Ureter (tissue), 1 donor: ENCODE data around the gene ACOX2. TPM values are rescaled to one million over a fixed set of nuclear protein-coding genes. Genes with fewer than 3 reads are reported as not detected.
A peak's percentile ranks its signal among the peaks of the same experiment; 100 is the strongest.

Source experiments
- DNase-seq: peaks from one replicate; pipeline ENCODE4 v3.0.0-alpha.2; 2020; ENCODE audit warnings: low spot score
- total RNA-seq: library from RNA; stranded (reverse); gene quantifications from one replicate; pipeline ENCODE4 v1.2.4, GENCODE V29; 2023
- donor health status: DM: yes; HTN: yes; CAD: no.

Gene ACOX2
- 12.8 TPM for total RNA-seq

DNA sequence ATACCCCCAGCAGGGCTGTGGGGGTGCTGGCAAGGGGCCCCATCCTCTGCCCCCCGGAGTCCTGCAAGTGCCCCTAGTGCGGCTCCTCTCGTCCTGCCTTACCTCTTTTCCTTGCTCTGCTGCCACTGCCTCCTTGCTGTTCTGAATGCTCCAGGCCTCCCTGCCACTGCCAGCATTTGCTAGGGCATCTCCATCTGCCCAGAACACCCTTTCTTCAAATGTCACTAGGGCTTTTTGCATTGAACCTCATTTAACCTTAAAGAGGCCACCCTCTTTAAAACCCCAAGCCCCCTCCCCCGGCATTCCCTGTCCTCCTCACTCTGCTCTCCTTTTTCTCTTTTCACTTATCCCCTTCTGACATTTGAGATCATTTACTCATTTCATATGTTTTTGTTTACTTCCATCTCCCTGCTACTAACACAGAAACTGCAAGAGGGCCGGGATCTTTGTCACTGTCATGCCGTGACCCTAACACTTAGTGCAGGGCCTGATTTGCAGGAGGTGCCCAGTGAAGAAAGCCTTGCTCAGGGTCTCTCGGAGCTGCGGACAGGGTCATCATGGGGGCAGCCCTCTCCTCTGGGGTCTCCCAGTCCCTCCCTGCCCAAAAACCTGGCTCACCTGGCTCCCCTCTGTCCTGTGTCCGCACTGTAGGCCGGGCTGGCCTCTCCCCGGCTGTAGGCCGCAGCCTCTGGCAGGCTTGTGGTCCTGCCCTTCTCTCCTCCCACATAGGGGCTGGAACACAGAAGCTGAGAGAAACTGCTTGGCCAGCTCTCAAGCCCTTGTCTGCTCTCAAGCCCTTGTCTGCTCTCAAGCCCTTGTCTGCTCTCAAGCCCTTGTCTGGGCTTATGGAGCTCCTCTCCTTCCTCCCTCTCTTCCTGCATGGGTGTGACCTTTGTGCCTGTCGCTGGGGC lies at the start of gene ACOX2:
ACOX2 (minus strand) TSS at position 690 of the 911 bp plus-strand sequence. CDS start 2,084 bp downstream, outside the sequence.
- peak; percentile 67 for DNase-seq

DNA sequence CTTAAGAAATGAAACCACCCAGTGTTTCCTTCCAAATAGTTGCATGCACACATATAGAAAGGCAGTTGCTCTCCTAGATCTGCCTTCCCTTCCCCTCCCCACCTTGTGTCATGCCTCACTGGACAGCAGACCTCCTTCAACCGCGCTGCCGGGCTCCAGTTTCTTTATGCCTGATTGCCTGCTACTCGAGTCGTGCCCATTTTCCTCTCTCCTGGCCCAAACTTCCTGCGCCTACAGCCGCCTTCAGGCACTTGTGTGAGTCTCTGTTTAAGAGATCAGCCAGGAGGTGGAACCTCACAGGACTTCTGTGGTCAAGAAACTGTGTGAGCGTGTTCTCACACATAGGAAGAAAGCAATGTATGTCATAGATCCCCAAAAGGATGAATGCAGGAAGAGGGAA lies 49.0 kb upstream of the ACOX2 start:
- no peak for DNase-seq

GRCh38 chr3:58585005-58585786 lies 48.2 kb upstream of the ACOX2 start:
- peak; percentile 91 for DNase-seq

- DNase-seq, result no peak
Measured at GRCh38 chr3:58584690-58585004, 47.7 kb upstream of the ACOX2 start.

- no peak for DNase-seq
Measured at GRCh38 chr3:58581328-58582091, 44.5 kb upstream of the ACOX2 start.

DNA sequence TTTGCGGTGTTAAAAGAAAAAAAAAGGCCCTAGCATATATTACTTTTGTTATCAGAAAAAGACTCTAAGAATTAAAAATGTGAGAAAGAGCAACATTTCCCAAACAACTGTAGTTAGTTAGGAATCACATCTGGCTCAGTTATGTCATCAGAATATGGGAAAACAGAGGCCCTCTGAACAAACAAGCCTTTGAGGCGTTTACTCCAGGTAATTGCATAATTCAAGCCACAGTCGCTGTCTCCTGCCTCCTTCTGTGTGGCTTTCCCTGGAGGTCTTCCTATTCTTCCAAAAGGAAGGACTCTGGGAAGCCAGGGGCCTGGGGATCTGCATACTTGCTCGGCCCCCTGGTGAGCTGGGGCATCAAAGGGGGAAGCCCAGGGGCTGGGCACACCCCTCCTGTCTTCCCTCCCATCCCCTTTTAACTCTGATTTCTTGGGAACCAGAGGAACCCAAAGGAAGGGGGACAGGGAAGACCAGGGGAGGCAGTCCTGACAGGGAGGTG lies 43.9 kb upstream of the ACOX2 start:
- DNase-seq, result no peak

DNA sequence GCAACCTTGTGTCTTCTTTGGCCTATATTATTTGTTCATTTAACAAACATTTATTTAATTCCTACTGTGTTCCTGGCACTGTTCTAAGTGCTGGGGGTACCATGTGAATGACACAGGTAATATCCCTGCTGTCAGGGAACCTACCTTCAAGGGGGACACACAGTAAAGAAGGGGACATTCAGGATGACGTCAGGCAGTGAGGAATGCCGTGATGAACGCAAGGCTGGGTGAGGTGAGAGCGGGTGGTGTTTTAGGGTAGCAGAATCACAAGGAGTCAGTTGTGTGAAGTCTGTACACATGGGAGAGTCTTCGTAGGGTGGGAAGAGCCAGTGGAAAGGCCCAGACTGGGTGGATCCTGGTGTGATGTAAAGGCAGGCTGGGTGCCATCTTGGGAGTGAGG lies 41.9 kb upstream of the ACOX2 start:
- no peak for DNase-seq

GRCh38 chr3:58577269-58577821 lies 40.4 kb upstream of the ACOX2 start, which contains the start of gene FAM107A:
FAM107A (minus strand) TSS chr3:58577391; CDS start chr3:58569860, 7,531 bp downstream.
- DNase-seq, result peak; percentile 71

GRCh38 chr3:58576716-58577115 lies 39.7 kb upstream of the ACOX2 start:
- DNase-seq, result no peak

GRCh38 chr3:58575971-58576652 lies 39.1 kb upstream of the ACOX2 start:
- no peak for DNase-seq

DNA sequence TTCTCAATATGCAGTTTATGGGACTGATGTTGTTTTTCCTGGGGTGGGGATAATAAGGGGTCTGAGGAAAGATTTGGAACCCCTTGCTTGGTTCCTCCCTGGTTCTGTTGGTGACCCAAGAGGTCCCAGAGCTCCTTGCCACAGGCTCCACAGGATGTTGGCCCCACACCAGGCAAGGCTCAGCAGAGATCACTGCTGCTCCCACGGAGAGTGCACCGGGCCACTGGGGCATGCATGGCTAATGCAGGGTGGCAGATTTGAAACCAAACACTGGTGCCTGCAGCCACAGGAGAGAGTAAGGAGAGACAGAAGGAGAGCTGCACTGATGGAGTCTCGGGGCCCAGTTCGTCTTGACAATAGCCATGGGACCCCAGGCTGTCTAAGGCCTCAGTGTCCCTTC lies 37.7 kb upstream of the ACOX2 start:
- DNase-seq, result no peak

DNA sequence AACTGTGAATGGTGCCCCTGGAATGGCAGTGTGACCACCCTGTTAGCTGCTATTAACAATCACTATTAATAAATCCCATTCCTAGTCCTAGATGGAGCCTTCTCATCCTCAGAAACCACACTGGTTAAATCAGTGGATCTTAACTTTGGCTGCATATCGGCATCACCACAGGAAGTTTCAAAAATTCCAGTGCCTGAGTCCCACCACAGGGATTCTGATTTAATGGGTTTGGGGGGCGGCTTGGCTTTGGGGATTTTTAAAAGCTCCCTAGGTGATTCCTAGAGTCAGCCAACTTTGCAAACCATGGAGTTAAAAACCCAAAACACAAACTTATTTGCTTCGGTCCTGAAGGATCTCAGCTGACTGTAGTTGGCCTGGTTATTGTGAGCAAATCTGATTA lies 37.1 kb upstream of the ACOX2 start:
- DNase-seq, result no peak

DNA sequence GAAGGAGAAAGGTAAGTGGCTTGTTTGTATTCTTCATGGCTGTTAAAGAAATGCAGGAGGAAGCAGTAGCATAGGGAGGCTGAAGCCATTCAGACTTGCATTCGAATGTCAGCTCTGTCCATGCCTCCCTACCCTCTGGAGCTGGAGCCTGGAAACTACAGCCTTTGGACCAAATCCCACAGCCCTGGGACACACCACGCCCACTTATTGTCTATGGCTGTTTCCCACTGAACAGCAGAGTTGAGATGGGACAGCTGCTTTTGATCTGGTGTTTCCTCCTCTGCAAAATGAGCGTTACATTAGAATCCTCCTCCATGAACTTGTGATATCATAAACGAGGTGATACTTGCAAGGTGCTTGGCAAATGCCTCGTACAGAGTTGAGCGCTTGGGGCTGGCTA lies 36.6 kb upstream of the ACOX2 start:
- no peak for DNase-seq

- DNase-seq, result no peak
Measured at GRCh38 chr3:58572634-58573230, 35.7 kb upstream of the ACOX2 start.

GRCh38 chr3:58572013-58572633 lies 35.1 kb upstream of the ACOX2 start:
- DNase-seq, result no peak

DNA sequence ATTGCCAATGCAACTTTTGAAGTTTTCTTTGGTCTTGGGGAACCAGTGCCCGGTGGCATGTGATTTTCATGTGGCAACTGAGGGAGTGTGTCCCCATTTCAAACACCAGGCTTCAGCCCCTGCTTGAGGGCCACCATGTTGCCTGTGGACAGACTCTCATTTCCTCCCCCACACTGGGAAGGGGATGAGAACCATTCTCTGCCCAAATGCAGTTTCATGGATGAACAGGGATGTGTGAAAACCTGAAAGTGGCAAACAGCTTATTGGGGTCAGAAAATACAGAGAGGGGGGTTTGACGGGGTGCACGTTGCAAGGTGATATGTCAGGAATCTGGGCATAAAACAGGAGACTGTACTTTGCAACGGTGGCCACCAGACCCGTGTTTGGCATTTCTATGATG lies 33.9 kb upstream of the ACOX2 start:
- no peak for DNase-seq

GRCh38 chr3:58569287-58570001 lies 32.5 kb upstream of the ACOX2 start:
- peak; percentile 35 for DNase-seq

- peak; percentile 85 for DNase-seq
Measured at GRCh38 chr3:58568572-58569286, 31.7 kb upstream of the ACOX2 start.

- no peak for DNase-seq
Measured at GRCh38 chr3:58567251-58567515, 30.2 kb upstream of the ACOX2 start.
